Peyer's patch (tissue), 4 donors: ENCODE measurements around the gene ERF.

Experiments
- CTCF ChIP-seq, 6 experiments: fragments of 450-650 bp in 4 of 6; fragments of 200-600 bp in 2 of 6; sonication (generic) in 1 of 6; IDR thresholded peaks; one replicate each; pipeline ENCODE4 v1.5.1; 2017 to 2019; ENCODE audit warnings: antibody characterized with exemption in 6 of 6, mild to moderate bottlenecking in 3 of 6, moderate library complexity in 1 of 6
- POLR2A ChIP-seq, 2 donors: fragments of 450-650 bp; IDR thresholded peaks; one replicate each; pipeline ENCODE4 v1.5.1; 2017; ENCODE audit warnings: antibody characterized with exemption in 2 of 2, mild to moderate bottlenecking in 2 of 2, moderate library complexity in 2 of 2

GRCh38 chr19:42229855-42230351 lies 25.0 kb downstream of the ERF start:
- no peak for TF ChIP-seq CTCF (IDR thresholded peaks at IDR 0.05)
- no peak for TF ChIP-seq POLR2A (IDR thresholded peaks at IDR 0.05)
